Heart left ventricle (tissue), 13 donors: ENCODE measurements around the gene BICDL1.

Source experiments
- POLR2A ChIP-seq, 2 donors: fragments of 450-650 bp; IDR thresholded peaks; one replicate each; pipeline ENCODE4 v1.6.1; 2017; ENCODE audit warnings: antibody characterized with exemption in 2 of 2, mild to moderate bottlenecking in 2 of 2, moderate library complexity in 2 of 2
- TF ChIP-seq, protein P1 (sequence below), 12 donors: fragments of 200-600 bp; sonication (generic) in 4 of 12; IDR thresholded peaks; one replicate each; pipeline versions ENCODE4 v1.5.0 to v1.8.0; 2018 to 2022; ENCODE audit warnings: antibody characterized with exemption in 12 of 12, mild to moderate bottlenecking in 5 of 12
- donor health status: ischemic (EF 13 %, LVEDD 7.1; RV severe dilation, severe dysfunction).
- donor health status: DM: no; HTN: yes; CAD: no.
- donor health status: DM: no; HTN: no; CAD: no.
- donor health status: ischemic (EF 25% LVEDD 6.9; RV normal size, moderate dysfunction).
- donor health status: ischemic (EF 25% LVEDD 5.7; RV mildly dilated, moderate dysfunction).
- donor health status: ischemic (EF 35%, LVEDD 5.7; RV mildly dilated, moderate dysfunction).
- donor health status: nonischemic (EF 11% LVEDD 7.7; RV severe dilation, severe dysfunction).
- donor health status: DM: yes; HTN: yes; CAD: no.
- donor health status: PGD.
- donor health status: ischemic (EF 29% LVEDD 5.4; RV normal size, mild dysfunction).
- donor health status: nonischemic (EF 23%, LVEDD 6.1; RV moderate dilation, normal function).

DNA sequence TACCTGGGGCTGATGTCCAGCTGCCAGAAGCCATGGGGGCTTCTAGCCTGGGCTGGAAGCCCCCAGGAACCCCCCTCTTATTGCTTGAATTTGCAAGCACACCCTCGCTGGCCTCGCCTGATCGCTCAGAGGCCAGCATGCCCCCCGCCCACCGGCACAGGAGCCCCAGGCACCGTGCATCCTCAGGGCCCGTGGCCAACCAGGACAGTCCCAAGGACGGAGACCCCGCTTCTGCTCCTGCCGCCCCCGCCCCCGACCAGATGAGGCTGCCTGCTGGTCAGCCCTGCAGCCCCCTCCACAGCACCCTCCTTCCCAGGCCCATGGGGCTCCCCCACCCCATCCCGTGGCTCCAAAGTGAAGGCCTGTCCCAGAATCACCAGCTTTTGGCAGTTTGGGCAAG, 106.3 kb downstream of the BICDL1 start:
- no peak for TF ChIP-seq POLR2A (IDR thresholded peaks at IDR 0.05)
- TF ChIP-seq, protein P1, sequence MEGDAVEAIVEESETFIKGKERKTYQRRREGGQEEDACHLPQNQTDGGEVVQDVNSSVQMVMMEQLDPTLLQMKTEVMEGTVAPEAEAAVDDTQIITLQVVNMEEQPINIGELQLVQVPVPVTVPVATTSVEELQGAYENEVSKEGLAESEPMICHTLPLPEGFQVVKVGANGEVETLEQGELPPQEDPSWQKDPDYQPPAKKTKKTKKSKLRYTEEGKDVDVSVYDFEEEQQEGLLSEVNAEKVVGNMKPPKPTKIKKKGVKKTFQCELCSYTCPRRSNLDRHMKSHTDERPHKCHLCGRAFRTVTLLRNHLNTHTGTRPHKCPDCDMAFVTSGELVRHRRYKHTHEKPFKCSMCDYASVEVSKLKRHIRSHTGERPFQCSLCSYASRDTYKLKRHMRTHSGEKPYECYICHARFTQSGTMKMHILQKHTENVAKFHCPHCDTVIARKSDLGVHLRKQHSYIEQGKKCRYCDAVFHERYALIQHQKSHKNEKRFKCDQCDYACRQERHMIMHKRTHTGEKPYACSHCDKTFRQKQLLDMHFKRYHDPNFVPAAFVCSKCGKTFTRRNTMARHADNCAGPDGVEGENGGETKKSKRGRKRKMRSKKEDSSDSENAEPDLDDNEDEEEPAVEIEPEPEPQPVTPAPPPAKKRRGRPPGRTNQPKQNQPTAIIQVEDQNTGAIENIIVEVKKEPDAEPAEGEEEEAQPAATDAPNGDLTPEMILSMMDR (IDR thresholded peaks at IDR 0.05), result no peak
